ENCODE data around the gene PARD6A.

PARD6A gene

DNA sequence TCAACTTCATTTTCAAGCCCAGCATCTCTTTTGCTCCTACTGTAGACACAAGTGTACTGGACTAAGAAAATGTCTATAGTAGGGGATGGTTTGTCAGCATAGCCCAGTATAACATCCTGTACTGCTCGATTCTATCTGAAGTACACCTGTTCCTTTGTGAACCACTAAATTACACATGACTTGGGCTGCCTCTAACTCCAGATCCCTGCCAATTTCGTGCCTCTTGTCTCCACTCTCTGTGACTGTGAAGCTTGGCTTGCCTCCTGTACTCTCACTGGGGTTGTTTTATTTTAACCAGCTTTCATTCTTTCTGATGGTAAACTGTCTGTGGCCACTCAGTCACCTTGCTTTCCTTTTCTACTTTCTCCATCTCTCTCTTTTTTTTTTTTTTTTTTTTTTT lies 33.9 kb downstream of the PARD6A start:
- DNase-seq (ENCODE audit: low read depth): no peak

DNA sequence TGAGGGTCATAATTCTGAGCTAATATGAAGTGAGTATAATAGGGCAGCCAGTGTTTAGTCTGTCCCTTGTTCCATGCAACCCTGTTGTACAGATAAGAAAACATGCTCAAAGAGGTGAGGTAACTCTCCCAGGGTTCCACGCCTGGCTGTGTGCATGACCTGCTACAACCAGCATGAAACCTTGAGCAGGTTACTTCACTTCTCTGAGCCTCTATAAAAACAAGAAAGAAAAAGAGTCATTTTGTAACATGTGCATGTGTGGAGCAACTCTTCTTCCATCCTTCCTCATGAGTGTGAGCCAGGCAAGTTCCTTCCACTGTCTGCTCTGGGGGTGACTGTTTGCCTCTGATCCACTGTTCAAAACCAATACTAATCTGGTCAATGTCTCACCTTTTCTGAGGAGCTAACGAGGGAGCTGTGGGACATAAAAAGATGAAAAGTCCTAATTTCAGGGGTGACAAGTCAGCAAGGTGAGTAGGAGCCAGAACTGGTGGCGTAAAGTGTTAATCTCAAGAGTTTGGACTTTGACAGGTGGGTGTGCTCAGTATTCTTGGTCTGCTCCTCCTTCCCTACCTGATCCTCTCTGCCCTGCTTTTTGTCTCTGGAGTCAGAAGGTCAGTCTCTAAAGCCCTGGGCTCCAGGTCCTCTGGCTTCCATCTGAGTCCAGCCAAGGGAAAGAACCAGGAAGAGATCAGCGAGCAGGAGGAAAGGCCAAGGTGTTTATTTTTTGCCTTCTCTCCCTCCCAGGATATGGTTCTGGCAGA lies 36.8 kb downstream of the PARD6A start:
- no peak for DNase-seq (ENCODE audit: low read depth)

DNA sequence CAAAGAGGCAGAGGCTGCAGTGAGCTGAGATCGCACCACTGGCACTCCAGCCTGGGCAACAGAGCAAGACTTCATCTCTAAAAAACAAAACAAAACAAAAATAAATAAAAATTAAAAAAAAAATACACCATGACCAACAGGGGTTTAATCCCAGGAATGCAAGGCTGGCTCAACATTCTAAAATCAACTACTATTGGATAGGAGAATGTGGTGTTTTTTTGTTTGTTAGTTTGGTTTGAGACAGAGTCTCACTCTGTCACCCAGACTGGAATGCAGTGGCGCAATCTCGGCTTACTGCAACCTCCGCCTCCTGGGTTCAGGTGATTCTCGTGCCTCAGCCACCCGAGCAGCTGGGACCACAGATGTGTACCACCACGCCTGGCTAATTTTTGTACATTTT lies 38.5 kb downstream of the PARD6A start:
- no peak for DNase-seq (ENCODE audit: low read depth)

DNA sequence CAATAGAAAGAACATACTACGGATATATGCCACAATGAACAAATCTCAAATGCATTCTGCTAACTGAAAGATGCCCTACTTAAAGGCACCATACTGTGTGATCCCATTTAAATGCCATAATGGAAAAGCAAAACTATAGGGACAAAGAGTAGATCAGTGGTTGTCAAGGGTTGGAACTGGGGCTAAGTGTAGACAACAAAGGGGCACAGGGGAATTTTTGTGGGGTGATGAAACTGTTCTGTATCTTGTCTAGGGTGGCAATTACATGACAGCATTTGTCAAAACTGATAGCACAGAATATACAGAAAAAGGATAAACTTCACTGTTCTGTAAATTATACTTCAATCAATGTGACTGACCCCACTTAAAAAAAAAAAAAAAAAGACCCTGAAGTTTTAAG lies 40.7 kb downstream of the PARD6A start:
- DNase-seq (ENCODE audit: low read depth): no peak

DNA sequence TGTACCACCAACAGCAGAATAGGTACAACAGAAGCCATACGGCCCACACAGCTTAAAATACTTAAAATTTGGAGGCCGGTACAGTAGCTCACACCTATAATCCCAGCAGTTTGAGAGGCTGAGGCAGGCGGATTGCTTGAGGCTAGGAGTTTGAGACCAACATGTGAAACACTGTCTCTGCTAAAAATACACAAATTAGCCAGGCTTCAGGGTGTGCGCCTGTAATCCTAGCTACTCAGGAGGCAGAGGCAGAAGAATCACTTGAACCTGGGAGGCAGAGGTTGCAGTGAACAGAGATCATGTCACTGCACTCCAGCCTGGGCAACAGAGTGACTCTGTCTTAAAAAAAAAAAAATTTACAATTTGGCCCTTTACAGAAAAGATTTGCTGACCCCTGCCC lies 41.4 kb downstream of the PARD6A start:
- DNase-seq (ENCODE audit: low read depth): no peak

DNA sequence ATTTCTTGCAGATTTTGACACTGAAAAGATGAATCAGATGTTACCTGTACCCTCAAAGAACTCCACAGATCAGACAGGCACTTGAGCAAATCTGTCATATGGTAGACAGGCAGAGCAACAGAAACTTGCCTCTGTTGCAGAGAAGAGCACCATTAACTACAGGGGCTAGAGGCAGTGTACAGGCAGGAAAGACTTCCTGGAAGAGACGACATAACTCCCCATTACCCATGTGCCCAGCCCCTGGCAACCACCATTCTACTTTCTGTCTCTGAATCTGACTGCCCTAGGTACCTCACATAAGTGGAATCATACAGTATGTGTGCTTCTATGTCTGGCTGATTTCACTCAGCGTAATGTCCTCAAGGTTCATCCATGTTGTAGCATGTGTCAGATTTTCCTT lies 42.9 kb downstream of the PARD6A start:
- DNase-seq (ENCODE audit: low read depth): no peak

DNA sequence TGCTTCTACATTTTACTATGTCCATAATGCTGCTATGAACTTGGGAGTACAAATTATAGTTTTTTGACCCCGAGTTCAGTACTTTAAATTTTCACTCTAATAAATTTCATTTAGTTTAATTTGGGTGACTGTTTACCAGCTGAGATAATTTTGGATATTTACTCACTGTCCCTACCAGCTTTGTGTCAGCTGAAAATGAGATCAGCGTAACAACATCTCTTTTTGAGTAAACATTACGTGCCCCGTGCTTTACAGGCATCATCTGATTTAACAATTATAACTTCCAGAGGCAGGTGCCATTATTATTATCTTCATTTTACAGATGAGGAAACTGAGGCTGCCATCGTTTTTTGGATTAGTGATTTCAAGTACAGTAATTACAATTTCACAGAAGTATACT lies 43.4 kb downstream of the PARD6A start:
- DNase-seq (ENCODE audit: low read depth): no peak

DNA sequence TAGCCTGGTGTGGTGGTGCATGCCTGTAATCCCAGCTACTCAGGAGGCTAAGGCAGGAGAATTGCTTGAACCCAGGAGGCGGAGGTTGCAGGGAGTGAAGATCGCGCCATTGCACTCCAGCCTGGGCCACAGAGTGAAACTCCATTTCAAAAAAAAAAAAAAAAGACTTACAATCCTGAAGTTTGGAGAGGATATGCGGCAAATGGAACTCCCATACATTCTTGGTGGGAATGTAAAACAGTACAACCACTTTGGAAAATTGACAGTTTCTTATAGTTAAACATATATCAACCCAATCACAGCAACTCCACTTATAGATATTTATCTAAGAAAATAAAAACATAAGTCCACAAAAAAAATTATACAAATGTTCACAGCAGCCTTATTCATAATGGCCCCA lies 46.5 kb downstream of the PARD6A start:
- no peak for DNase-seq (ENCODE audit: low read depth)

DNA sequence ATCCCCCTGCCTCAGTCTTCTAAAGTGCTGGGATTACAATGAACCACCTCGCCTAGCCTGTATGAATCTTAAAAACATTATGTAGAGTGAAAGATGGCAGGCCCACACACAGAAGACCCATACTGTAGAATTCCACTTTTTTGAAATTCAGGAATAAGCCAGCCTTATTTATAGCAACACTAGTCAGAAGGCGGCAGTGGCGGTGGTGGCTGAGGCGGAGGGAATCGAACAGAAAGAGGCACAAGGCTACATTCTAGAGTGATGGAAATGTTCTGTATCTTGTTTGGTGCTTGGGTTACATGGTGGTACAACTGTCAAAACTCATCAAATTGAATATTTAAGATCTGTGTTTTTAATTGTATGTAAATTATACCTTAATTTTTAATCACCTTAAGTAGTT lies 47.0 kb downstream of the PARD6A start:
- DNase-seq (ENCODE audit: low read depth): no peak

DNA sequence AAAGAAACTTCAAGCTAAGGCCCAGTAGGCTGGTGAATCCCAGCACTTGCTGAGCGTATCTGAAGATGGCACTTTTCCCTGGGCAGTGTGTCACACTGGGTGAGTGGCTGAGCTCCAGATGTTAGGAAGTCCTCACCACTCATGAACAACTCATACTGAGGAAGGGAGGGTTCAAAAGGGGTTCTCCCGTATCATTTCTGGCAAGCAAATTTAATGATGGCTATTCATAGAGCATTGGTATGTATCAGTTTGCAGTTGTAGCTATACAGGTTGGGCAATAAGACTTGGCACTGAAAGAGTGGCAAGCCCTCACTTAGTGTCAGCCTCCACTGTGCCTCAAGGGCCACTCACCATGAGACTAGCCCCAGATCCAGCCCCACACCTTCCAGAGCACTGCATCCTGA lies 47.6 kb downstream of the PARD6A start:
- no peak for DNase-seq (ENCODE audit: low read depth)

DNA sequence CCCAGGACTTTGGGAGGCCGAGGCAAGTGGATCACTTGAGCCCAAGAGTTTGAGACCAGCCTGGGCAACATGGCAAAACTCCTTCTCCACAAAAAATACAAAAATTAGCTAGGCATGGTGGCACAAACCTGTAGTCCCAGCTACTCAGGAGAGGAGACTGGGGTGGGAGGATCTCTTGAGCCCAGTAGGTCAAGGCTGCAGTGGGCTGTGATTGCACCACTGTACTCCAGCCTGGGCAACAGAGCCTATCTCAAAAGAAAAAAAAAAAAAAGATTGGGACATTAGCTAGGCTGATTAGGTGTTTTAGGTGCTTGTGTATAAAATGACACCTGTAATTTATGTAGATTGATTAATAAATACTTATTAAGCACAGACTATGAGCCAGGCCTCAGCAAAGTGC lies 48.3 kb downstream of the PARD6A start:
- no peak for DNase-seq (ENCODE audit: low read depth)

DNA sequence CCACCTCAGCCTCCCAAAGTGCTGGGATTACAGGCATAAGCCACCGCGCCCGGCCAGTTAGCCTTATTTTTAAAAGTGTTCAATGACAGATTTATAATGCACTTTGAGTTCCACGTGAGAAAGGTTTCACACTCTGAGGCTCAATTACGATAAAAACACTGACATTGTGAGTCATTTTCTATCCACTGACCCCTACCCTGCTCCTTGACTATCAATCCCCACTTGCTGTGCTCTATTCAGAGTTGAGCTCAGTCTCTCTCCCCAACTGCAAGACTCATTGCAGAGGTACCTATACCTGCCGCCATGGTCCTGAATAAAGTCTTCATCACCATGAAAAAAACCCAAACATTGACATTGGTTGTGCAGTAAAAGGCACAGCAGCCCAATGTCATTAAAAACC lies 49.8 kb downstream of the PARD6A start:
- no peak for DNase-seq (ENCODE audit: low read depth)

Data from stimulated activated CD8-positive, alpha-beta memory T cell treated with anti-CD3 and anti-CD28 coated beads, Interleukin-7, amount 100 ng/mL, for 24 hours (primary cell).